Measurements from ENCODE around the gene ATF4. TPM values are rescaled to one million over a fixed set of nuclear protein-coding genes. Genes with fewer than 3 reads are reported as not detected.

The ATF4 gene
- total RNA-seq, 2 donors from 2014 or later, result 301 to 320 TPM

DNA sequence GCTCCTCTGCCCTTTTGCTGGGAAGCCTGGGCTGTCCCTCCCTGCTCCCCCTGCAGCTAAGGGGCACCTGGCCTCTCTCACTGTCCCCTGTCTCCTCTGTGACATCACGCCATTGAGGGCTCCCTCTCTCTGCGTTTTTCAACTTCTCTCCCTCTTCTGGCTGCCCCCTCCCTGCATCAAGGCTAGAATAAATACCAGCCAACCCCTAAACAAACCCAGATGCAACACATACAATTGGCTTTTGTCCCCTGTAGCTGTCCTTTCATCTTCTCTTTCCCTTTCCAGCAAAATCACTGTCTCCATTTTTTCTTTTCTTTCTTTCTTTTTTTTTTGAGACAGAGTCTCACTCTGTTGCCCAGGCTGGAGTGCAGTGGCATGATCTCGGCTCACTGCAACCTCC lies 21.6 kb upstream of the ATF4 start:
- Histone ChIP-seq H3K4me3 (no peak overlapping the region), H3K27me3 (replicated peaks; ENCODE audit: insufficient read depth) (no peaks in the 10 kb centered on the region), H3K27ac (no peak overlapping the region), H3K4me1 (ENCODE audit: control insufficient read depth in 1 of 2, low read depth in 2 of 2) (peaks cover 17 to 29% of the 10 kb centered on the region in 2 donors), H3K9me3 (no peaks in the 10 kb centered on the region), H3K36me3 (no peaks in the 10 kb centered on the region)
- DNase-seq (ENCODE audit: low spot score) (no peak), ATAC-seq (ENCODE audit: insufficient number of reproducible peaks, low FRiP score, low read depth) (no peak)
- TF ChIP-seq CTCF (IDR thresholded peaks at IDR 0.05), result no peak

GRCh38 chr22:39500101-39500500 lies 20.3 kb upstream of the ATF4 start:
- no peaks in the 10 kb centered on the region for H3K9me3 ChIP-seq
- ATAC-seq (ENCODE audit: insufficient number of reproducible peaks, low FRiP score, low read depth), result no peak

GRCh38 chr22:39501644-39502108 lies 18.7 kb upstream of the ATF4 start:
- peaks cover 17 to 32% of the 10 kb centered on the region in 2 donors for H3K4me1 ChIP-seq (ENCODE audit: control insufficient read depth in 1 of 2, low read depth in 2 of 2)
- H3K27me3 ChIP-seq (replicated peaks; ENCODE audit: insufficient read depth), result no peaks in the 10 kb centered on the region
- no peak for TF ChIP-seq CTCF (IDR thresholded peaks at IDR 0.05)
- H3K4me3 ChIP-seq, result peak overlapping the region; percentile 75
- H3K9me3 ChIP-seq, result no peaks in the 10 kb centered on the region
- H3K36me3 ChIP-seq, result peaks cover 25% of the 10 kb centered on the region
- ATAC-seq (ENCODE audit: insufficient number of reproducible peaks, low FRiP score, low read depth) (peak; percentile 6), DNase-seq (ENCODE audit: low spot score) (no peak)
- H3K27ac ChIP-seq, result peak overlapping the region; percentile 72 to 86

More at GRCh38 chr22:39500101-39500500, 20.3 kb upstream of the ATF4 start:
- H3K27ac ChIP-seq, result no peak overlapping the region
- no peak for TF ChIP-seq CTCF (IDR thresholded peaks at IDR 0.05)
- H3K27me3 ChIP-seq (replicated peaks; ENCODE audit: insufficient read depth), result no peaks in the 10 kb centered on the region
- no peak overlapping the region for H3K4me3 ChIP-seq
- peaks cover 17 to 33% of the 10 kb centered on the region in 2 donors for H3K4me1 ChIP-seq (ENCODE audit: control insufficient read depth in 1 of 2, low read depth in 2 of 2)
- DNase-seq (ENCODE audit: low spot score), result no peak
- H3K36me3 ChIP-seq, result peaks cover 10% of the 10 kb centered on the region

GRCh38 chr22:39502109-39502788 lies 18.1 kb upstream of the ATF4 start, which contains the start of gene MIEF1:
Gene MIEF1, plus strand, starts transcription at chr22:39502290. Its CDS starts 9,005 bp downstream, at chr22:39511295.
- H3K9me3 ChIP-seq, result no peaks in the 10 kb centered on the region
- H3K27me3 ChIP-seq (replicated peaks; ENCODE audit: insufficient read depth), result no peaks in the 10 kb centered on the region
- no peak for TF ChIP-seq CTCF (IDR thresholded peaks at IDR 0.05)
- DNase-seq (ENCODE audit: low spot score) (peak; percentile 97), ATAC-seq (ENCODE audit: insufficient number of reproducible peaks, low FRiP score, low read depth) (peak; percentile 89)
- peaks cover 28% of the 10 kb centered on the region for H3K36me3 ChIP-seq
- peak within 1 kb of the TSS; percentile 75 for H3K4me3 ChIP-seq
- peak within 1 kb of the TSS; percentile 72 to 86 for H3K27ac ChIP-seq
- peaks cover 17 to 30% of the 10 kb centered on the region in 2 donors for H3K4me1 ChIP-seq (ENCODE audit: control insufficient read depth in 1 of 2, low read depth in 2 of 2)

DNA sequence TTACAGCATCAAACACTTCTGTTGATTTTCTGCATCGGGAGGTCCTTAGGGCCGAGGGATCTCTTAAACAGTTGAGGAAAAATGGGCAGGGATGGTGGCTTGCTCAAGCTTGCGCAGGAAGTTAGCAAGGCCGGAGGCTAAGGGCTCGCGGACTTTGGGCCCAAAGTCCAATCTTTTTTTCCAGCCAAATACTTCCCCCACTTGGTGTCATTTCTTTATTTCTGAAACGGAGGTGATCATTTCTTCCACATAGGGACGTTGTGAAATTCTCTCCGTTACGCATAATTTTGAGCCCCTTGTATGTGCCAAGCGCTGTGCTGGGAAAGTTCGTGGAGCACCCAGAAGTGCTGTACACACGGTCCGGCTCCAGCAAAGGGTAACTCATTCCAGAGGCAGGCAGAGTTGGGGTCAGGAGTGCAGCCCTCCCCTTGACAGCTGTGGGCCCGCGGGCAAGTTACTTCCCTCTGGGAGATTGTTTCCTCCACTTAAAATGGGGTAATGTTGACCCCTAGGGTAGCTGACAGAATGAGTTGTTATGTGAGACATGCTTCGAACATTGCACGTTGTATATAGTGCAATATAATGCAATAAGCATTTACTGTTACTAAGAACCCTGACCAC lies 17.5 kb upstream of the ATF4 start:
- peak overlapping the region; percentile 75 for H3K4me3 ChIP-seq
- ATAC-seq (ENCODE audit: insufficient number of reproducible peaks, low FRiP score, low read depth) (no peak), DNase-seq (ENCODE audit: low spot score) (no peak)
- no peaks in the 10 kb centered on the region for H3K9me3 ChIP-seq
- TF ChIP-seq CTCF (IDR thresholded peaks at IDR 0.05), result no peak
- peaks cover 17 to 30% of the 10 kb centered on the region in 2 donors for H3K4me1 ChIP-seq (ENCODE audit: control insufficient read depth in 1 of 2, low read depth in 2 of 2)
- H3K27me3 ChIP-seq (replicated peaks; ENCODE audit: insufficient read depth), result no peaks in the 10 kb centered on the region
- H3K36me3 ChIP-seq, result peaks cover 34% of the 10 kb centered on the region
- peak overlapping the region; percentile 72 to 86 for H3K27ac ChIP-seq

Data from thoracic aorta (tissue), 2 donors.